Hepatocyte (in vitro differentiated cells): ENCODE data around the gene TOX2. TPM values are rescaled to one million over a fixed set of nuclear protein-coding genes. Genes with fewer than 3 reads are reported as not detected.

Source experiments
- DNase-seq: peaks from one replicate; pipeline ENCODE4 v3.0.0-alpha.2; 2016; ENCODE audit warnings: low spot score
- H2AFZ ChIP-seq: fragments of 200-600 bp; sonication (generic); 2 replicates; pipeline ENCODE4 v1.6.0; 2016; ENCODE audit warnings: antibody characterized with exemption, mild to moderate bottlenecking
- H3K27ac ChIP-seq: fragments of 200-600 bp; sonication (generic); 2 replicates; pipeline ENCODE4 v1.5.1; 2016; ENCODE audit warnings: mild to moderate bottlenecking
- H3K27me3 ChIP-seq: fragments of 200-600 bp; sonication (generic); 2 replicates; pipeline ENCODE4 v1.6.1; 2016
- H3K36me3 ChIP-seq: fragments of 200-600 bp; sonication (generic); replicated peaks from 2 replicates; pipeline ENCODE4 v1.5.1; 2016; ENCODE audit warnings: low read depth; ENCODE audit not compliant: insufficient read depth
- H3K4me1 ChIP-seq: fragments of 200-600 bp; sonication (generic); 2 replicates; pipeline ENCODE4 v1.5.1; 2016; ENCODE audit warnings: mild to moderate bottlenecking, moderate library complexity; ENCODE audit not compliant: insufficient read depth
- H3K4me2 ChIP-seq: fragments of 200-600 bp; sonication (generic); 2 replicates; pipeline ENCODE4 v1.6.0; 2016
- H3K4me3 ChIP-seq: fragments of 200-600 bp; sonication (generic); 2 replicates; pipeline ENCODE4 v1.5.1; 2016; ENCODE audit warnings: mild to moderate bottlenecking
- H3K79me2 ChIP-seq: fragments of 200-600 bp; sonication (generic); 2 replicates; pipeline ENCODE4 v1.6.0; 2017; ENCODE audit warnings: mild to moderate bottlenecking
- H3K9me2 ChIP-seq: fragments of 200-600 bp; sonication (generic); replicated peaks from 2 replicates; pipeline ENCODE4 v1.6.0; 2017; ENCODE audit warnings: mild to moderate bottlenecking; ENCODE audit not compliant: insufficient read depth
- H3K9me3 ChIP-seq: fragments of 200-600 bp; sonication (generic); 2 replicates; pipeline ENCODE4 v1.5.1; 2016; ENCODE audit warnings: low read depth, mild to moderate bottlenecking
- H4K20me1 ChIP-seq: fragments of 200-600 bp; sonication (generic); 2 replicates; pipeline ENCODE4 v1.6.0; 2016; ENCODE audit warnings: mild to moderate bottlenecking; ENCODE audit not compliant: insufficient read depth, poor library complexity, severe bottlenecking
- CTCF ChIP-seq: fragments of 200-600 bp; sonication (generic); IDR thresholded peaks from 2 replicates; pipeline ENCODE4 v1.5.1; 2016; ENCODE audit warnings: antibody characterized with exemption, mild to moderate bottlenecking; ENCODE audit not compliant: poor library complexity
- EZH2 ChIP-seq: fragments of 200-600 bp; sonication (generic); IDR thresholded peaks from 2 replicates; pipeline ENCODE4 v1.6.1; 2016; ENCODE audit warnings: antibody characterized with exemption, mild to moderate bottlenecking, borderline replicate concordance
- EZH2phosphoT487 ChIP-seq: fragments of 200-600 bp; sonication (generic); IDR thresholded peaks from one replicate; pipeline ENCODE4 v1.6.1; 2018; ENCODE audit warnings: antibody characterized with exemption, mild to moderate bottlenecking, low read depth, moderate library complexity; ENCODE audit not compliant: unreplicated experiment, severe bottlenecking
- WGBS: methylation state at CpG from one replicate; pipeline ENCODE4 v1.1.6; 2016; ENCODE audit warnings: low lambda C conversion rate; ENCODE audit errors: missing lambda C conversion rate; 5-methylcytosine and 5-hydroxymethylcytosine counted together
- polyA plus RNA-seq: library from polyadenylated mRNA; unstranded; fragments of >200 nt; fragmentation: Nextera tagmentation; extraction: Ambion mirVana; gene quantifications from 2 replicates; pipeline ENCODE4 v1.2.1, GENCODE V29; 2016
- total RNA-seq: library from RNA; depleted of rRNA; stranded (reverse); fragments of >200 nt; gene quantifications from 2 replicates; pipeline ENCODE4 v1.2.3, GENCODE V29; 2014

The TOX2 gene
- total and polyA plus RNA-seq, 2 experiments from 2014 or later = 0.87 to 12.1 TPM

- H3K9me3 ChIP-seq = no peaks in the 10 kb centered on the region
Observed at GRCh38 chr20:43916881-43917371, 2.3 kb downstream of the TOX2 start.

GRCh38 chr20:43917380-43917779 is 2.7 kb downstream of the TOX2 start:
- Histone ChIP-seq H3K27me3 (peaks cover 53% of the 10 kb centered on the region), H3K4me1 (peaks cover 8% of the 10 kb centered on the region), H3K27ac (no peak overlapping the region), H2AFZ (no peak overlapping the region), H3K36me3 (no peaks in the 10 kb centered on the region), H3K9me2 (no peaks in the 10 kb centered on the region), H3K79me2 (peaks cover 5% of the 10 kb centered on the region), H3K4me2 (peak overlapping the region; percentile 89), H4K20me1 (no peaks in the 10 kb centered on the region), H3K4me3 (no peak overlapping the region), H3K9me3 (no peaks in the 10 kb centered on the region)
- 96% methylated on average over 9 of the region's 9 CpGs for WGBS
- TF ChIP-seq CTCF = no peak
- TF ChIP-seq EZH2 = no peak
- no peak for TF ChIP-seq EZH2phosphoT487
- DNase-seq = no peak

More at GRCh38 chr20:43916881-43917371, 2.3 kb downstream of the TOX2 start:
- Histone ChIP-seq H4K20me1 (no peaks in the 10 kb centered on the region), H3K4me1 (peaks cover 8% of the 10 kb centered on the region), H3K4me2 (peak overlapping the region; percentile 89), H3K27me3 (peaks cover 54% of the 10 kb centered on the region), H3K79me2 (peaks cover 5% of the 10 kb centered on the region), H2AFZ (no peak overlapping the region), H3K4me3 (no peak overlapping the region), H3K36me3 (no peaks in the 10 kb centered on the region), H3K27ac (no peak overlapping the region), H3K9me2 (no peaks in the 10 kb centered on the region)
- DNase-seq = no peak
- TF ChIP-seq EZH2phosphoT487 (no peak), CTCF (no peak), EZH2 (no peak)
- WGBS = 47% methylated on average over 9 of the region's 9 CpGs

GRCh38 chr20:43919686-43920403 is 5.2 kb downstream of the TOX2 start:
- WGBS = 95% methylated on average over 6 of the region's 6 CpGs
- Histone ChIP-seq H3K9me2 (no peaks in the 10 kb centered on the region), H3K27ac (no peak overlapping the region), H4K20me1 (no peaks in the 10 kb centered on the region), H3K4me1 (peaks cover 8% of the 10 kb centered on the region), H3K79me2 (peaks cover 5% of the 10 kb centered on the region), H3K27me3 (peaks cover 46% of the 10 kb centered on the region), H3K4me3 (no peak overlapping the region), H3K36me3 (no peaks in the 10 kb centered on the region), H3K4me2 (no peak overlapping the region), H2AFZ (no peak overlapping the region), H3K9me3 (no peaks in the 10 kb centered on the region)
- DNase-seq = no peak
- TF ChIP-seq CTCF (no peak), EZH2 (no peak), EZH2phosphoT487 (no peak)
